Adrenal gland (tissue), 12 donors: Measurements from ENCODE around the gene DNAL1. TPM values are rescaled to one million over a fixed set of nuclear protein-coding genes. Genes with fewer than 3 reads are reported as not detected.

ENCODE experiments used
- DNase-seq, 7 donors: peaks; one replicate each; pipeline ENCODE4 v3.0.0-alpha.2; 2019 to 2020
- H3K27ac ChIP-seq, 5 donors: fragments of 200-600 bp; sonication (generic) in 4 of 5; 1 replicate in 3 of 5; 2 replicates in 2 of 5; pipeline versions ENCODE4 v1.5.1 to v1.8.0; 2016 to 2020; ENCODE audit warnings: mild to moderate bottlenecking in 1 of 5
- H3K27me3 ChIP-seq: fragments of 200-600 bp; 2 replicates; pipeline ENCODE4 v1.8.0; 2021
- H3K36me3 ChIP-seq, 2 donors: fragments of 200-600 bp; replicated peaks in 1 of 2; 1 replicate in 1 of 2; 2 replicates in 1 of 2; pipeline versions ENCODE4 v1.5.1 to v1.8.0; 2018 to 2022
- H3K4me1 ChIP-seq, 2 donors: fragments of 200-600 bp; replicated peaks in 1 of 2; 1 replicate in 1 of 2; 2 replicates in 1 of 2; pipeline versions ENCODE4 v1.5.1 to v1.8.0; 2018 to 2021
- H3K4me3 ChIP-seq, 4 donors: fragments of 200-600 bp; sonication (generic) in 3 of 4; one replicate each; pipeline ENCODE4 v1.5.1; 2016 to 2018
- H3K9me3 ChIP-seq, 3 donors: fragments of 200-600 bp; sonication (generic) in 1 of 3; replicated peaks in 1 of 3; 1 replicate in 2 of 3; 2 replicates in 1 of 3; pipeline versions ENCODE4 v1.5.1 to v1.8.0; 2016 to 2021
- POLR2A ChIP-seq, 2 donors: fragments of 450-650 bp; IDR thresholded peaks; one replicate each; pipeline ENCODE4 v1.6.1; 2017; ENCODE audit warnings: antibody characterized with exemption in 2 of 2, mild to moderate bottlenecking in 2 of 2, moderate library complexity in 1 of 2
- WGBS, 4 donors: extraction: QIAGEN DNeasy Blood & Tissue Kit in 2 of 4; methylation state at CpG; one replicate each; pipeline versions ENCODE4 v1.1.5 to v1.1.7; 2013 to 2017; 5-methylcytosine and 5-hydroxymethylcytosine counted together
- intact Hi-C, 2 donors: fragments of 100-400 bp; cut with DNase I; formaldehyde crosslinking; loops; one replicate each; pipeline versions ENCODE4 v1.14.1 to v1.15.0; 2022 to 2023
- polyA plus RNA-seq, 3 donors: library from polyadenylated mRNA; stranded (reverse); fragments of 200-250 nt in 2 of 3; fragments of 350-450 nt in 1 of 3; fragmentation: Illumina TruSeq in 1 of 3; extraction: RNeasy Lipid Tissue Mini Kit (QIAGEN cat#74804) in 1 of 3; gene quantifications; one replicate each; pipeline ENCODE4 v1.2.3, GENCODE V29; 2013 to 2014
- total RNA-seq, 9 donors: library from RNA; depleted of rRNA in 4 of 9; stranded (reverse); fragments of >200 nt in 4 of 9; fragments of 120-200 nt in 1 of 9; fragmentation: NEBNext Ultra II Directional in 1 of 9; extraction: Animal tissue kit (Norgen Biotek cat#: 25700) in 1 of 9; gene quantifications; one replicate each; pipeline versions ENCODE4 v1.1.0 to v1.2.4, GENCODE V29; 2013 to 2023
- TF ChIP-seq, protein P1 (sequence below), 6 experiments: fragments of 450-650 bp in 4 of 6; fragments of 200-600 bp in 2 of 6; sonication (generic) in 1 of 6; IDR thresholded peaks; 1 replicate in 5 of 6; 2 replicates in 1 of 6; pipeline versions ENCODE4 v1.5.1 to v1.8.0; 2016 to 2021; ENCODE audit warnings: antibody characterized with exemption in 6 of 6, mild to moderate bottlenecking in 2 of 6, moderate library complexity in 1 of 6
- donor health status: healthy with polysubstance abuse.
- donor health status: Bipolar disorder and iron deficiency.
- donor health status: DM: yes; HTN: yes; CAD: no.
- donor health status: DM: no; HTN: no; CAD: no.
- donor health status: DM: no; HTN: no; CAD: no.
- donor health status: DM: yes; HTN: yes; CAD: no.

DNAL1 gene
- total and polyA plus RNA-seq, 12 donors: 3.6 to 24.2 (median 13.0) TPM

DNA sequence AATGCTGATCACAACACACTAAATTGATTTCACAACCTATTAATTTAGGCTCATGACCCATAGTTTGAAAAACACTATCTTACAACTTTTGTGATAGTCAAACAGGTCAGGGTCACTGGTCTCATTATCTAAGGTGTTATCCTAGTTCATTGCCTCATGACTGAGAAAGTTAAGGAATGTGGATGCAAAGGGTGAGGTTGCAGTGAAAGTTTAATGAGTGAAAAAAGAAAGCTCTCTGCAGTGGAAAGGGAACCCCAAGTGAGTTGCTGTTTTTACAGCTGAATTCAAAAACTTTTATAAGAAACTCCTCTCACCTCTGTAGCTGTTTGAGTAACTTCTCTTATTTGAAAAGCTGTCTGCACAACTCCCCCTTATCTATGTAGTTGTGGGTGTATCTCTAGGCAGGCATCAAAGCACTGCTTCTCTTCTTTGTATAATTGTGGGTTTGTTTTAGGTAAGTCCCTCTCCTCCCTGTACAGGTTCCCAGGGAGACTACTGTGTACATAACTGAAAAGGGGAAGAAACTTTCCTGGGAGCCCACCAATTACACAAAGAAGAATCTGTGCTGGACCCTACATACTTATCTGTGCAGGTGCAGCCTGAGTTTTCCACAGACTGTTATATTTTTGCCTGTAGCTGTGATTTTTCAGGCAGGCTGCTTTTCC is 18.9 kb downstream of the DNAL1 start:
- TF ChIP-seq, protein P1, sequence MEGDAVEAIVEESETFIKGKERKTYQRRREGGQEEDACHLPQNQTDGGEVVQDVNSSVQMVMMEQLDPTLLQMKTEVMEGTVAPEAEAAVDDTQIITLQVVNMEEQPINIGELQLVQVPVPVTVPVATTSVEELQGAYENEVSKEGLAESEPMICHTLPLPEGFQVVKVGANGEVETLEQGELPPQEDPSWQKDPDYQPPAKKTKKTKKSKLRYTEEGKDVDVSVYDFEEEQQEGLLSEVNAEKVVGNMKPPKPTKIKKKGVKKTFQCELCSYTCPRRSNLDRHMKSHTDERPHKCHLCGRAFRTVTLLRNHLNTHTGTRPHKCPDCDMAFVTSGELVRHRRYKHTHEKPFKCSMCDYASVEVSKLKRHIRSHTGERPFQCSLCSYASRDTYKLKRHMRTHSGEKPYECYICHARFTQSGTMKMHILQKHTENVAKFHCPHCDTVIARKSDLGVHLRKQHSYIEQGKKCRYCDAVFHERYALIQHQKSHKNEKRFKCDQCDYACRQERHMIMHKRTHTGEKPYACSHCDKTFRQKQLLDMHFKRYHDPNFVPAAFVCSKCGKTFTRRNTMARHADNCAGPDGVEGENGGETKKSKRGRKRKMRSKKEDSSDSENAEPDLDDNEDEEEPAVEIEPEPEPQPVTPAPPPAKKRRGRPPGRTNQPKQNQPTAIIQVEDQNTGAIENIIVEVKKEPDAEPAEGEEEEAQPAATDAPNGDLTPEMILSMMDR (IDR thresholded peaks at IDR 0.05): no peak
- no peak for TF ChIP-seq POLR2A (IDR thresholded peaks at IDR 0.05)
- H3K27me3 ChIP-seq: no peaks in the 10 kb centered on the region
- peaks cover 4 to 5% of the 10 kb centered on the region in 2 donors for H3K36me3 ChIP-seq
- intact Hi-C loops: no loop called here
- H3K4me3 ChIP-seq: no peak overlapping the region
- DNase-seq: no peak
- H3K9me3 ChIP-seq: no peaks in the 10 kb centered on the region
- peak overlapping the region in 1 of 5 donors; percentile 16 for H3K27ac ChIP-seq
- peaks cover 0 to 5% of the 10 kb centered on the region in 2 donors for H3K4me1 ChIP-seq

DNA sequence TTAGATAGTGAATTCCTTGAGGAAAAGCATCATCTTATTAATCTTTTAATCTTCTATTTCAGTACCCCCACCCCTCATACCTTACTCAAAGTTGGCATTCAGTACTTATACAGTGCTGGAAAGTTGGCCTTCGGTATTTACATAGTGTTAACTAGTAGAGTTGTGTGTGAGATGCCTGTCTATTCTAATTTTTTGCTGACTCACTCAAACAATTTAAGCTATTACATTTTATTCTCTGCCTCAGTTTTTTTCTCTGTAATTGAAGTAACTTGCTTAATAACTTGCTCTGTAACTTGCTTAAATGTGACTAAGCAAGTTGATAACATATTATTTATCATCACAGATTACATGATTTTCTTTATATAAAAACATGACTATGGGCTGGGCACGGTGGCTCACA is 20.3 kb downstream of the DNAL1 start:
- Histone ChIP-seq H3K36me3 (peaks cover 4 to 5% of the 10 kb centered on the region in 2 donors), H3K27ac (no peak overlapping the region), H3K4me3 (no peak overlapping the region), H3K4me1 (peaks cover 0 to 5% of the 10 kb centered on the region in 2 donors), H3K9me3 (no peaks in the 10 kb centered on the region), H3K27me3 (no peaks in the 10 kb centered on the region)
- WGBS, 4 donors: 94 to 96% (median 95%) methylated on average over 2 of the region's 2 CpGs
- intact Hi-C loops: no loop called here
- DNase-seq: no peak
- no peak for TF ChIP-seq POLR2A (IDR thresholded peaks at IDR 0.05)
- TF ChIP-seq, protein P1 (IDR thresholded peaks at IDR 0.05): no peak

DNA sequence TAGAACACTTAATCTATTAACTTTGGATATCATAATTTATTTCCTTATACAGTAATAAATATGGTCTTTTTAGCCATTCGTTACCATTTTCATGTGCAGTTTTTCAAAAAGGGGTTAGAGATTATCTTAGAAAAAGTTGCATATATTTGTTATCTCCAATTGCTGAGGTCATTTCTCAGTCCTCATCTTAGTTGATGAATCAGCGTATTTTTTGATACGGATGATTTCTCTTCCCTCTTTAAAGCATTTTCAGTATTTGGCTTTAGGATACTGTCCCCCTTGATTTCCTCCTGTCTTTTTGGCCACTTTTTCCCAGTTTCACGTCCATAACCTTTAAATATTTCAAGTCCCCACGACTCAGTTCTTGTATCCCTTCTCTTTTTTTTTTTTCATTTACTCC is 21.8 kb downstream of the DNAL1 start:
- Histone ChIP-seq H3K27ac (no peak overlapping the region), H3K4me3 (no peak overlapping the region), H3K4me1 (peaks cover 0 to 5% of the 10 kb centered on the region in 2 donors), H3K9me3 (no peaks in the 10 kb centered on the region), H3K36me3 (peaks cover 0 to 4% of the 10 kb centered on the region in 2 donors), H3K27me3 (no peaks in the 10 kb centered on the region)
- DNase-seq: no peak
- intact Hi-C loops: no loop called here
- TF ChIP-seq POLR2A (IDR thresholded peaks at IDR 0.05): no peak
- TF ChIP-seq, protein P1 (IDR thresholded peaks at IDR 0.05): no peak
- 62 to 73% (median 67%) methylated on average over 5 of the region's 5 CpGs for WGBS, 4 donors

DNA sequence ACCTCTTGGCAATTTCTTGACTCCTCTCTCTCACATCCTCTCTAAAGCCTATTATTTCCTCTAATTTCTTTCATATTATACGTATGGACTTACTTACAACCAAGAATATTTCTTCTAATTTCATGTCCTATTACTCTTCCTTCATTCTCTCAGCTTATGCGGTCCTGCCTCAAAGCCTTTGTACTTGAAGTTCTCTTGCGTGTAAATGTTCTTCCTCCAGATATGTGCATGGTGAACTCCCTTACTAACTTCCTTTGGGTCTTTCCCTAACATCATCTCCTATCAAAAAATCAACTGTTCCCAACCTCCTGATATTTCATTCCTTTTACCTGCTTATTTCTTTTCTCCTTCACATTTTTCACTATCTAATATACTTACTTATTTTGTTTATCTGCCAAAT is 23.1 kb downstream of the DNAL1 start:
- Histone ChIP-seq H3K27me3 (no peaks in the 10 kb centered on the region), H3K4me3 (no peak overlapping the region), H3K27ac (no peak overlapping the region), H3K4me1 (peaks cover 0 to 5% of the 10 kb centered on the region in 2 donors), H3K36me3 (peaks cover 0 to 4% of the 10 kb centered on the region in 2 donors), H3K9me3 (no peaks in the 10 kb centered on the region)
- 92 to 98% (median 94%) methylated on average over 3 of the region's 3 CpGs for WGBS, 4 donors
- no peak for DNase-seq
- TF ChIP-seq, protein P1 (IDR thresholded peaks at IDR 0.05): no peak
- no peak for TF ChIP-seq POLR2A (IDR thresholded peaks at IDR 0.05)
- intact Hi-C loops: no loop called here
